Cortex of kidney (tissue), 1 donor: Measurements from ENCODE around the gene CALD1.

ENCODE experiments used
- DNase-seq: peaks from one replicate; lab custom pipeline; 2025; lab: John Stamatoyannopoulos, UW

The CALD1 gene

GRCh38 chr7:134764365-134764764, 15.1 kb upstream of the CALD1 start:
- no peak for DNase-seq

- DNase-seq: no peak
Measured at GRCh38 chr7:134766779-134767519, 12.5 kb upstream of the CALD1 start.

GRCh38 chr7:134767520-134768168, 11.8 kb upstream of the CALD1 start:
- DNase-seq: no peak

- DNase-seq: no peak
Measured at GRCh38 chr7:134768243-134768642, 11.2 kb upstream of the CALD1 start.

GRCh38 chr7:134770676-134771075, 8.8 kb upstream of the CALD1 start:
- DNase-seq: no peak

GRCh38 chr7:134771111-134771510, 8.3 kb upstream of the CALD1 start:
- DNase-seq: no peak

GRCh38 chr7:134771889-134772288, 7.5 kb upstream of the CALD1 start:
- no peak for DNase-seq

GRCh38 chr7:134772401-134772800, 7.0 kb upstream of the CALD1 start:
- no peak for DNase-seq

GRCh38 chr7:134773164-134773563, 6.3 kb upstream of the CALD1 start:
- DNase-seq: no peak

GRCh38 chr7:134774119-134774518, 5.3 kb upstream of the CALD1 start:
- DNase-seq: no peak

GRCh38 chr7:134777470-134777869, 2.0 kb upstream of the CALD1 start:
- no peak for DNase-seq

- no peak for DNase-seq
Measured at GRCh38 chr7:134777908-134778580, 1.4 kb upstream of the CALD1 start.

- DNase-seq: no peak
Measured at GRCh38 chr7:134779741-134780065, 269 bp downstream of the CALD1 start.

GRCh38 chr7:134780166-134780828, 863 bp downstream of the CALD1 start:
- no peak for DNase-seq

- no peak for DNase-seq
Measured at GRCh38 chr7:134781171-134781570, 1.7 kb downstream of the CALD1 start.

- no peak for DNase-seq
Measured at GRCh38 chr7:134782121-134782623, 2.7 kb downstream of the CALD1 start.

GRCh38 chr7:134783294-134784069, 4.0 kb downstream of the CALD1 start:
- DNase-seq: no peak

GRCh38 chr7:134784251-134785049, 5.0 kb downstream of the CALD1 start:
- DNase-seq: no peak

- DNase-seq: no peak
Measured at GRCh38 chr7:134785842-134786241, 6.4 kb downstream of the CALD1 start.

GRCh38 chr7:134787064-134787463, 7.6 kb downstream of the CALD1 start:
- no peak for DNase-seq

- no peak for DNase-seq
Measured at GRCh38 chr7:134787720-134788119, 8.3 kb downstream of the CALD1 start.
